Measurements from ENCODE around the gene KAT6B.
A peak's percentile ranks its signal among the peaks of the same experiment; 100 is the strongest.
"Not testable (repeated sequence)": the region's sequence is repeated elsewhere in the genome, so short reads cannot be mapped to it uniquely, and the experiment has no call there.

The KAT6B gene

GRCh38 chr10:75043256-75044131 is 217.1 kb downstream of the KAT6B start:
- peak; percentile 54 to 63 for DNase-seq

- peak; percentile 51 to 67 for DNase-seq
These were observed 222.3 kb downstream of the KAT6B start for GRCh38 chr10:75048669-75049098.

GRCh38 chr10:75049316-75050148 is 223.1 kb downstream of the KAT6B start:
- DNase-seq = peak; percentile 56 to 76

- DNase-seq = no peak
These were observed 223.9 kb downstream of the KAT6B start for GRCh38 chr10:75050149-75050919.

- no peak for DNase-seq
These were observed 224.9 kb downstream of the KAT6B start for GRCh38 chr10:75051308-75051707.

GRCh38 chr10:75055896-75056406 is 229.6 kb downstream of the KAT6B start:
- not testable (repeated sequence) for DNase-seq

- no peak for DNase-seq
These were observed 231.3 kb downstream of the KAT6B start for GRCh38 chr10:75057680-75058079.

GRCh38 chr10:75058161-75058560 is 231.8 kb downstream of the KAT6B start:
- DNase-seq = no peak

GRCh38 chr10:75061709-75062505 is 235.5 kb downstream of the KAT6B start:
- DNase-seq = peak in 1 of 2 donors; percentile 82

- DNase-seq = peak in 1 of 2 donors; percentile 20
These were observed 236.3 kb downstream of the KAT6B start for GRCh38 chr10:75062506-75063299.

- DNase-seq = no peak
These were observed 237.2 kb downstream of the KAT6B start for GRCh38 chr10:75063461-75064230.

- no peak for DNase-seq
These were observed 238.7 kb downstream of the KAT6B start for GRCh38 chr10:75065076-75065475.

- peak; percentile 38 to 48 for DNase-seq
These were observed 239.9 kb downstream of the KAT6B start for GRCh38 chr10:75066271-75066670.

GRCh38 chr10:75067272-75067671 is 240.9 kb downstream of the KAT6B start:
- no peak for DNase-seq

- DNase-seq = no peak
These were observed 242.1 kb downstream of the KAT6B start for GRCh38 chr10:75068523-75068922.

GRCh38 chr10:75070476-75070875 is 244.1 kb downstream of the KAT6B start:
- DNase-seq = peak; percentile 89 to 98

GRCh38 chr10:75070961-75071428 is 244.6 kb downstream of the KAT6B start:
- DNase-seq = peak in 1 of 2 donors; percentile 4

- DNase-seq = no peak
These were observed 245.4 kb downstream of the KAT6B start for GRCh38 chr10:75071756-75072155.

GRCh38 chr10:75072727-75073126 is 246.3 kb downstream of the KAT6B start:
- DNase-seq = peak in 1 of 2 donors; percentile 27

- DNase-seq = no peak
These were observed 247.0 kb downstream of the KAT6B start for GRCh38 chr10:75073442-75073841.

All from inflammatory macrophage (primary cell).